Stimulated activated naive CD8-positive, alpha-beta T cell treated with anti-CD3 and anti-CD28 coated beads, Interleukin-15, Interleukin-2, amounts not matched to agents 100 ng/mL and 50 ng/mL, for 24 hours (primary cell): ENCODE data around the gene TBC1D22A.

Experiments used
- H3K27ac Mint-ChIP-seq: one replicate; pipeline ENCODE4 v1.8.0; 2021; ENCODE audit warnings: mild to moderate bottlenecking, mixed read lengths
- H3K27me3 Mint-ChIP-seq: one replicate; pipeline ENCODE4 v1.8.0; 2021; ENCODE audit warnings: mixed read lengths
- H3K36me3 Mint-ChIP-seq: one replicate; pipeline ENCODE4 v1.8.0; 2021; ENCODE audit warnings: low read depth, mixed read lengths
- H3K4me1 Mint-ChIP-seq: one replicate; pipeline ENCODE4 v1.8.0; 2021; ENCODE audit warnings: low read depth, mixed read lengths
- H3K4me3 Mint-ChIP-seq: one replicate; pipeline ENCODE4 v1.8.0; 2021; ENCODE audit warnings: mild to moderate bottlenecking, mixed read lengths
- H3K9me3 Mint-ChIP-seq: one replicate; pipeline ENCODE4 v1.8.0; 2021; ENCODE audit warnings: mixed read lengths

The TBC1D22A gene

GRCh38 chr22:47015589-47016178, 253.2 kb downstream of the TBC1D22A start:
- Mint-ChIP-seq H3K4me1 (peaks cover 15% of the 10 kb centered on the region), H3K27ac (no peak overlapping the region), H3K27me3 (no peaks in the 10 kb centered on the region), H3K4me3 (no peak overlapping the region), H3K36me3 (peaks cover 36% of the 10 kb centered on the region), H3K9me3 (no peaks in the 10 kb centered on the region)

DNA sequence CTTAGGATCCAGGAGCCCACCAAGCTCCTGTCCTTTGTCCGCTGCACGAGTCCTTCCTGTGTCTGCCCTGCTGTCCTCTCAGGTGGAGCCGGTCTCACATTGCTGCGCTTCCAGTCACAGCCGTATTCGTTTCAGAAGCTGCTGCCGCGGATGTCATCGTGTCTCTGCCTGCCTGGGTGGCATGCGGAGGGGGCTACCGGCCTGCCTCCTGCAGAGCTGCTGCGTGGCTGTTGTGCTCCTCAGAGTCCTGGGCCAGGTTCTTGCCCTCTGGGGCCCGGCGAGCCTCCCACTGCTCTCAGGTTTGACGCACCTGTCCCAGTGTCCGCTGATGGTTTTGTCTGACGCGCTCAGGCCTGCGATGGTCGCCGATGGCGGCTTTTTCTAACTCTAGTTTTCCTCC, 254.2 kb downstream of the TBC1D22A start:
- no peaks in the 10 kb centered on the region for H3K27me3 Mint-ChIP-seq
- no peak overlapping the region for H3K27ac Mint-ChIP-seq
- H3K9me3 Mint-ChIP-seq = no peaks in the 10 kb centered on the region
- H3K4me3 Mint-ChIP-seq = no peak overlapping the region
- H3K36me3 Mint-ChIP-seq = peaks cover 36% of the 10 kb centered on the region
- peaks cover 13% of the 10 kb centered on the region for H3K4me1 Mint-ChIP-seq

DNA sequence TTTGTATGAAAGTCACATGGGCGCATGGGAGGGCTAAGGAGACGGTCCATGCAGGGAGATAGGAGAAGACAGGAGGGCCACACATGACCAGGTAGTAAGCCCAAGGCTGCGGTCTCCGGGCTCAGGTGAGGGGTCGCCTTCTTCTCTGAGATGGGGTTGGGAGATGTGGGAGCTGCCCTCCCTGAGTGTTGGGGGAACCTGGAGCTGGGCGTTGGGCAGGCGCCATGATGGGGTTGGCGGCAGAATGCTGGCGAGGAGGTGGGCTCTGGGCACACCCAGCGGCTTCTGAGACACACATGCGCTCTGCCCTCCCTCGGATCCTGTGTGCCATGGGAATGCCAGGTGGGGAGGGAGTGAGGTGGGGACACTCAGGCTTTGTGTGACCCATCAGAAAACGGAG, 254.8 kb downstream of the TBC1D22A start:
- no peak overlapping the region for H3K27ac Mint-ChIP-seq
- H3K9me3 Mint-ChIP-seq = no peaks in the 10 kb centered on the region
- H3K4me1 Mint-ChIP-seq = peaks cover 16% of the 10 kb centered on the region
- H3K36me3 Mint-ChIP-seq = peaks cover 35% of the 10 kb centered on the region
- no peak overlapping the region for H3K4me3 Mint-ChIP-seq
- no peaks in the 10 kb centered on the region for H3K27me3 Mint-ChIP-seq

- Mint-ChIP-seq H3K27me3 (no peaks in the 10 kb centered on the region), H3K27ac (no peak overlapping the region), H3K9me3 (no peaks in the 10 kb centered on the region), H3K4me3 (no peak overlapping the region), H3K36me3 (peaks cover 37% of the 10 kb centered on the region), H3K4me1 (peaks cover 26% of the 10 kb centered on the region)
Observed at GRCh38 chr22:47018010-47018910, 255.8 kb downstream of the TBC1D22A start.

- Mint-ChIP-seq H3K36me3 (peaks cover 43% of the 10 kb centered on the region), H3K27me3 (no peaks in the 10 kb centered on the region), H3K4me3 (no peak overlapping the region), H3K27ac (peak overlapping the region; percentile 57), H3K9me3 (no peaks in the 10 kb centered on the region), H3K4me1 (peaks cover 32% of the 10 kb centered on the region)
Observed at GRCh38 chr22:47019012-47019790, 256.8 kb downstream of the TBC1D22A start.

- Mint-ChIP-seq H3K27me3 (no peaks in the 10 kb centered on the region), H3K27ac (peak overlapping the region; percentile 85), H3K9me3 (no peaks in the 10 kb centered on the region), H3K4me3 (no peak overlapping the region), H3K4me1 (peaks cover 32% of the 10 kb centered on the region), H3K36me3 (peaks cover 43% of the 10 kb centered on the region)
Observed at GRCh38 chr22:47020166-47020565, 257.7 kb downstream of the TBC1D22A start.

DNA sequence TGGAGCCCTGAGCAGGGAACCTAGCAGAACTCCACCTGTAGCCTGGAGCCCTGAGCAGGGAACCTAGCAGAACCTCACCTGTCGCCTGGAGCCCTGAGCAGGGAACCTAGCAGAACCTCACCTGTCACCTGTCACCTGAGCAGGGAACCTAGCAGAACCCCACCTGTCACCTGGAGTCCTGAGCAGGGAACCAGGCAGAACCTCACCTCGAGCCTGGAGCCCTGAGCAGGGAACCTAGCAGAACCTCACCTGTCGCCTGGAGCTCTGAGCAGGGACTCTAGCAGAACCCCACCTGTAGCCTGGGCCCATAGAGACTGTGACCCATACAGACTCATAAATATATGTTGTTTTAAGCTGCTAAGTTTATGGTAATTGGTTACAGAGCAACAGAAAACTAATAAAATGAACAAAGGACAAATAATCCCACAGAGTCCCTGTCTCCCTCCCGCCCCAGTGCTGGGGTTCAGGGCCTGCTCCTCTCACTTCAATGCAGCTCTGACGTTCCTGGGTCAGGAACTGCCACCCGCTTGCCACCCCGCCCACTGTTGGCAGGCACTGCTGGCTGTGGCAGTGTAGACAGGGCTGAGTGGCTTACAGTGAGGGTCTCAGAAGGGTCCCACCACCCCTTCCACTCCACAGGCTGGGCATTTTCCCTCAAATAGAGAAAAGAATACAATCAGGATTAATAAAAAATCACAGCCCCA, 259.1 kb downstream of the TBC1D22A start:
- no peak overlapping the region for H3K4me3 Mint-ChIP-seq
- H3K27ac Mint-ChIP-seq = peak overlapping the region; percentile 64
- no peaks in the 10 kb centered on the region for H3K9me3 Mint-ChIP-seq
- H3K4me1 Mint-ChIP-seq = peaks cover 32% of the 10 kb centered on the region
- H3K27me3 Mint-ChIP-seq = no peaks in the 10 kb centered on the region
- H3K36me3 Mint-ChIP-seq = peaks cover 42% of the 10 kb centered on the region

GRCh38 chr22:47022075-47022473, 259.6 kb downstream of the TBC1D22A start:
- Mint-ChIP-seq H3K9me3 (no peaks in the 10 kb centered on the region), H3K27me3 (no peaks in the 10 kb centered on the region), H3K4me3 (no peak overlapping the region), H3K4me1 (peaks cover 32% of the 10 kb centered on the region), H3K27ac (peak overlapping the region; percentile 64), H3K36me3 (peaks cover 36% of the 10 kb centered on the region)

- H3K36me3 Mint-ChIP-seq = peaks cover 35% of the 10 kb centered on the region
- peak overlapping the region; percentile 64 for H3K27ac Mint-ChIP-seq
- H3K9me3 Mint-ChIP-seq = no peaks in the 10 kb centered on the region
- H3K27me3 Mint-ChIP-seq = no peaks in the 10 kb centered on the region
- no peak overlapping the region for H3K4me3 Mint-ChIP-seq
- peaks cover 32% of the 10 kb centered on the region for H3K4me1 Mint-ChIP-seq
Observed at GRCh38 chr22:47022475-47022874, 260.0 kb downstream of the TBC1D22A start.

DNA sequence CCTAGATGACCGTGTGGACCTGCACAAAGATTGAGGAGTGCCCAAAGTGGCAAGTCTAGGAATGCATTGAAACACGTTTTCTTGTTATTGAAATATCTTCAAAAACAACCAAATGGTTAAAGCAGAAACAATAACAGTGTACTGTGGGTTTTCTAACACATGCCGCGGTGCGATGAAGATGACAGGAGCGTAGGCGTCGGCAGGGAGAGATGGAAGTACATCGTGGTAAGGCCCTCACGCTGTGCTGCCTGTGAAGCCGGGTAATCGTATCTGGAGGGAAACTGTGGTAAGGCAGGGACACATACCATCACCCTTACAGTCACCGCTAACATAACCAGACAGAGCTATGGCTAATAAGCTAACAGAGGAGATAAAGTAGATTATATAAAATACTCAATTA, 261.4 kb downstream of the TBC1D22A start:
- Mint-ChIP-seq H3K27me3 (no peaks in the 10 kb centered on the region), H3K4me1 (peaks cover 32% of the 10 kb centered on the region), H3K4me3 (no peak overlapping the region), H3K9me3 (no peaks in the 10 kb centered on the region), H3K36me3 (peaks cover 30% of the 10 kb centered on the region), H3K27ac (no peak overlapping the region)

DNA sequence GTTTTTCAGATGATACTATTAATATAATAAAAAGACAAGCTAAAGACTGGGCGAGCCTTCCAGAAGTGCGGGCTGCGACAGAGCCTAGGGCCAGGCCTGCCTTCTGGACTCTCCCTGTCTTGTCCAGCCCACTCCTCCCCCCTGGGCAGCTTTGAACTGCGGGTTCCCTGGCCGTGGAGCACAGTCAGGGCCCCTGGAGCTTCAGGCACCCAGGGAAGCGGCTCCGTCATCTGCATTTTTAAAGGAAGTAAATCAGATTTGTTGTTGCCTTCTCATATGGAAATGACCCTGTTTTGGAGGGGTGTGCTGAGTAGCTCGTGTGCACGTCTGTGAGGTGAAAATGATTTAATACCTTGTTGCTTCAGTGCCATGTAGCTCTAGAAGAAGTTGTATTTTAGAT, 265.3 kb downstream of the TBC1D22A start:
- Mint-ChIP-seq H3K36me3 (peaks cover 16% of the 10 kb centered on the region), H3K9me3 (no peaks in the 10 kb centered on the region), H3K4me3 (no peak overlapping the region), H3K27ac (no peak overlapping the region), H3K27me3 (no peaks in the 10 kb centered on the region), H3K4me1 (peaks cover 15% of the 10 kb centered on the region)

- H3K27ac Mint-ChIP-seq = no peak overlapping the region
- peaks cover 8% of the 10 kb centered on the region for H3K36me3 Mint-ChIP-seq
- no peaks in the 10 kb centered on the region for H3K9me3 Mint-ChIP-seq
- no peak overlapping the region for H3K4me3 Mint-ChIP-seq
- H3K4me1 Mint-ChIP-seq = peaks cover 4% of the 10 kb centered on the region
- no peaks in the 10 kb centered on the region for H3K27me3 Mint-ChIP-seq
Observed at GRCh38 chr22:47029244-47030074, 267.0 kb downstream of the TBC1D22A start.

GRCh38 chr22:47030143-47030661, 267.8 kb downstream of the TBC1D22A start:
- H3K4me3 Mint-ChIP-seq = no peak overlapping the region
- H3K36me3 Mint-ChIP-seq = peaks cover 8% of the 10 kb centered on the region
- H3K27me3 Mint-ChIP-seq = no peaks in the 10 kb centered on the region
- H3K27ac Mint-ChIP-seq = no peak overlapping the region
- H3K4me1 Mint-ChIP-seq = peaks cover 4% of the 10 kb centered on the region
- H3K9me3 Mint-ChIP-seq = no peaks in the 10 kb centered on the region
